H1 (cell line): ENCODE data around the gene FERMT2. TPM values are rescaled to one million over a fixed set of nuclear protein-coding genes. Genes with fewer than 3 reads are reported as not detected.

ENCODE experiments used
- CTCF ChIA-PET: fragments of 300-600 bp; sonication (Branson Sonifier 250); formaldehyde crosslinking; loops from one replicate; lab custom pipeline; 2021; ENCODE audit not compliant: partially characterized antibody; lab: Charles Lee
- POLR2A ChIA-PET: fragments of 300-600 bp; sonication (Branson Sonifier 250); formaldehyde crosslinking; loops from one replicate; lab custom pipeline; 2021; ENCODE audit warnings: inconsistent platforms; ENCODE audit not compliant: partially characterized antibody; lab: Charles Lee
- DNase-seq, 2 experiments: peaks; one replicate each; pipeline versions ENCODE4 v3.0.0 to v3.0.0-alpha.2; 2010 to 2022; ENCODE audit warnings: low spot score in 2 of 2, low read depth in 1 of 2, mixed read lengths in 1 of 2
- FAIRE-seq: peaks from 2 replicates; lab custom pipeline; 2011; peaks lifted over from hg19 to GRCh38; lab: Jason Lieb, UNC
- H2AFZ ChIP-seq: 2 replicates; pipeline ENCODE4 v1.8.1; 2012; ENCODE audit warnings: low read length, inconsistent platforms
- H2AK5ac ChIP-seq: 2 replicates; pipeline ENCODE4 v1.6.1; 2013; ENCODE audit warnings: low read depth, low read length
- H2BK120ac ChIP-seq: replicated peaks from 2 replicates; pipeline ENCODE3; 2013; ENCODE audit warnings: low read depth, low read length, inconsistent platforms
- H2BK12ac ChIP-seq: 2 replicates; pipeline ENCODE4 v1.6.1; 2013; ENCODE audit warnings: low read depth, low read length
- H2BK15ac ChIP-seq: 2 replicates; pipeline ENCODE4 v1.6.1; 2013; ENCODE audit warnings: low read length
- H2BK20ac ChIP-seq: 2 replicates; pipeline ENCODE4 v1.6.1; 2013; ENCODE audit warnings: low read length
- H2BK5ac ChIP-seq: 2 replicates; pipeline ENCODE4 v1.6.1; 2013; ENCODE audit warnings: low read depth, low read length
- H3K14ac ChIP-seq: 2 replicates; pipeline ENCODE4 v1.6.1; 2013; ENCODE audit warnings: inconsistent platforms; ENCODE audit not compliant: insufficient read length
- H3K18ac ChIP-seq: 2 replicates; pipeline ENCODE4 v1.6.1; 2013; ENCODE audit warnings: low read length; ENCODE audit errors: extremely low read depth
- H3K23ac ChIP-seq: 2 replicates; pipeline ENCODE4 v1.6.1; 2013; ENCODE audit warnings: inconsistent platforms; ENCODE audit not compliant: insufficient read length
- H3K23me2 ChIP-seq: 2 replicates; pipeline ENCODE4 v1.6.1; 2013; ENCODE audit warnings: low read depth, low read length
- H3K27ac ChIP-seq: 2 replicates; pipeline ENCODE4 v1.6.1; 2011; ENCODE audit warnings: low read depth, low read length, inconsistent platforms
- H3K27me3 ChIP-seq, 4 experiments: replicated peaks in 1 of 4; 1 replicate in 1 of 4; 2 replicates in 3 of 4; pipeline versions ENCODE4 v1.6.1 to v1.8.1; 2011 to 2013; ENCODE audit warnings: low read length in 3 of 4, mild to moderate bottlenecking in 3 of 4, inconsistent platforms in 2 of 4, mixed read lengths in 2 of 4, moderate library complexity in 1 of 4; ENCODE audit not compliant: control insufficient read depth in 3 of 4, insufficient read depth in 3 of 4; ENCODE audit errors: extremely low read depth in 1 of 4
- H3K36me3 ChIP-seq, 4 experiments: 2 replicates each; pipeline versions ENCODE4 v1.6.1 to v1.8.1; 2011 to 2013; ENCODE audit warnings: mild to moderate bottlenecking in 4 of 4, low read length in 3 of 4, moderate library complexity in 2 of 4, control low read depth in 1 of 4, inconsistent platforms in 1 of 4; ENCODE audit not compliant: insufficient read depth in 4 of 4, control insufficient read depth in 2 of 4
- H3K4ac ChIP-seq: replicated peaks from 2 replicates; pipeline ENCODE3; 2013; ENCODE audit warnings: low read length, low read depth, mixed read lengths, inconsistent platforms; ENCODE audit not compliant: insufficient read length
- H3K4me1 ChIP-seq, 4 experiments: replicated peaks in 1 of 4; 1 replicate in 1 of 4; 2 replicates in 3 of 4; pipeline versions ENCODE4 v1.6.1 to v1.8.1; 2011 to 2013; ENCODE audit warnings: low read length in 3 of 4, inconsistent platforms in 2 of 4, mixed read lengths in 1 of 4; ENCODE audit not compliant: insufficient read depth in 4 of 4, control insufficient read depth in 3 of 4
- H3K4me2 ChIP-seq, 2 experiments: 2 replicates each; pipeline versions ENCODE4 v1.6.1 to v1.8.1; 2011 to 2013; ENCODE audit warnings: low read depth in 2 of 2, low read length in 2 of 2, control low read depth in 1 of 2, inconsistent platforms in 1 of 2, mild to moderate bottlenecking in 1 of 2; ENCODE audit not compliant: insufficient read depth in 1 of 2
- H3K4me3 ChIP-seq, 4 experiments: fragments of 200-600, 300-600 bp in 1 of 4; sonication (generic), shearing (Covaris generic), sonication (Bioruptor Twin) in 1 of 4; 2 replicates each; pipeline versions ENCODE4 v1.5.1 to v1.8.1; 2011 to 2016; ENCODE audit warnings: low read length in 4 of 4, low read depth in 3 of 4, control low read depth in 2 of 4, inconsistent platforms in 2 of 4, mild to moderate bottlenecking in 2 of 4, mixed read lengths in 1 of 4, moderate library complexity in 1 of 4; ENCODE audit not compliant: insufficient read depth in 2 of 4; ENCODE audit errors: extremely low read depth in 1 of 4
- H3K56ac ChIP-seq: replicated peaks from 2 replicates; pipeline ENCODE3; 2013; ENCODE audit warnings: low read depth, mild to moderate bottlenecking, mixed read lengths, low read length, inconsistent platforms; ENCODE audit not compliant: insufficient read length
- H3K79me1 ChIP-seq: 2 replicates; pipeline ENCODE4 v1.6.1; 2013; ENCODE audit warnings: low read depth, low read length, control low read depth
- H3K79me2 ChIP-seq, 2 experiments: 2 replicates each; pipeline versions ENCODE4 v1.6.1 to v1.8.1; 2012 to 2013; ENCODE audit warnings: low read length in 2 of 2, mild to moderate bottlenecking in 2 of 2, inconsistent platforms in 1 of 2; ENCODE audit not compliant: insufficient read depth in 2 of 2, control insufficient read depth in 1 of 2
- H3K9ac ChIP-seq, 4 experiments: replicated peaks in 1 of 4; 1 replicate in 1 of 4; 2 replicates in 3 of 4; pipeline versions ENCODE4 v1.6.1 to v1.8.1; 2011 to 2013; ENCODE audit warnings: low read depth in 3 of 4, low read length in 3 of 4, control low read depth in 2 of 4, mild to moderate bottlenecking in 2 of 4, moderate library complexity in 2 of 4, inconsistent platforms in 1 of 4; ENCODE audit errors: extremely low read depth in 1 of 4
- H3K9me3 ChIP-seq, 2 experiments: 2 replicates each; pipeline versions ENCODE4 v1.6.1 to v1.8.1; 2012 to 2013; ENCODE audit warnings: mild to moderate bottlenecking in 2 of 2, moderate library complexity in 2 of 2, control low read depth in 1 of 2, inconsistent platforms in 1 of 2, low read depth in 1 of 2, low read length in 1 of 2, mixed read lengths in 1 of 2; ENCODE audit not compliant: insufficient read depth in 2 of 2
- H4K20me1 ChIP-seq, 2 experiments: replicated peaks in 1 of 2; 2 replicates each; pipeline versions ENCODE3 to v1.8.1; 2011 to 2013; ENCODE audit warnings: inconsistent platforms in 2 of 2, low read length in 2 of 2, mild to moderate bottlenecking in 1 of 2; ENCODE audit not compliant: insufficient read depth in 2 of 2, control insufficient read depth in 1 of 2
- H4K5ac ChIP-seq: 2 replicates; pipeline ENCODE4 v1.6.1; 2013; ENCODE audit warnings: low read length, low read depth, mixed read lengths, inconsistent platforms; ENCODE audit not compliant: insufficient read length
- H4K8ac ChIP-seq: 2 replicates; pipeline ENCODE4 v1.8.0; 2013; ENCODE audit warnings: mild to moderate bottlenecking, moderate library complexity, low read length, inconsistent platforms; ENCODE audit not compliant: insufficient read depth; ENCODE audit errors: extremely low read depth
- H4K91ac ChIP-seq: replicated peaks from 2 replicates; pipeline ENCODE3; 2013; ENCODE audit warnings: low read length, mixed read lengths, inconsistent platforms; ENCODE audit not compliant: insufficient read length
- BRCA1 ChIP-seq: IDR thresholded peaks from 2 replicates; pipeline ENCODE4 v1.6.1; 2012; ENCODE audit warnings: low read depth, low read length, improper control_type of control experiment
- E2F6 ChIP-seq: IDR thresholded peaks from 2 replicates; pipeline ENCODE4 v1.6.1; 2012; ENCODE audit warnings: inconsistent platforms
- GTF2F1 ChIP-seq: IDR thresholded peaks from 2 replicates; pipeline ENCODE4 v1.6.1; 2012; ENCODE audit warnings: low read depth, low read length, improper control_type of control experiment, borderline replicate concordance
- NANOG ChIP-seq: IDR thresholded peaks from 2 replicates; pipeline ENCODE4 v1.6.1; 2011; ENCODE audit warnings: low read length, low read depth, mild to moderate bottlenecking, inconsistent platforms; ENCODE audit not compliant: insufficient read depth, poor library complexity, severe bottlenecking
- SIX5 ChIP-seq: IDR thresholded peaks from 2 replicates; pipeline ENCODE4 v1.6.1; 2011; ENCODE audit warnings: mild to moderate bottlenecking, low read depth, low read length
- WGBS, 2 experiments: shearing (Covaris generic) in 1 of 2; methylation state at CpG; one replicate each; pipeline versions ENCODE4 v1.1.6 to v1.1.7; 2013 to 2015; ENCODE audit warnings: low lambda C conversion rate in 2 of 2, mixed read lengths in 2 of 2, inconsistent platforms in 1 of 2, low coverage in 1 of 2, missing lambda C conversion rate in 1 of 2; ENCODE audit not compliant: insufficient replicate concordance in 2 of 2, insufficient coverage in 1 of 2, insufficient read length in 1 of 2; ENCODE audit errors: extremely low coverage in 1 of 2, missing lambda C conversion rate in 1 of 2; 5-methylcytosine and 5-hydroxymethylcytosine counted together
- polyA plus RNA-seq, 7 experiments: library from polyadenylated mRNA; depleted of rRNA in 3 of 7; stranded (reverse) in 5 of 7; unstranded in 2 of 7; fragments of >200 nt in 5 of 7; fragments of 200-250 nt in 2 of 7; gene quantifications; 1 replicate in 5 of 7; 2 replicates in 1 of 7; 4 replicates in 1 of 7; pipeline versions ENCODE4 v1.2.1 to v1.2.3, GENCODE V29; 2011 to 2013; ENCODE audit warnings: missing spikeins in 2 of 7, mixed read lengths in 2 of 7
- total RNA-seq: library from RNA; stranded (reverse); fragmentation: NEBNext Ultra II Directional; extraction: Animal tissue kit (Norgen Biotek cat#: 25700); gene quantifications from 2 replicates; pipeline ENCODE4 v1.2.1, GENCODE V29; 2021

FERMT2 gene
- total and polyA plus RNA-seq, 2 of the 8 experiments (the other 6 are each of a cell fraction or from before 2014, with no cell fraction given) = 53.3 to 142 TPM

- no peak overlapping the region for H3K4ac ChIP-seq
- no peak overlapping the region for H3K23ac ChIP-seq
- no peaks in the 10 kb centered on the region for H3K9me3 ChIP-seq
- peak overlapping the region; percentile 71; the same call in 1 of the 2 replicates for H4K8ac ChIP-seq
- H3K9ac ChIP-seq = no peak overlapping the region
- 88% methylated on average over 3 of the region's 3 CpGs; no CpG with 5 or more reads in 1 of the 2 experiments for WGBS, 2 experiments
- H3K18ac ChIP-seq = no peak overlapping the region
- no peak overlapping the region for H2BK5ac ChIP-seq
- peaks cover 0 to 62% of the 10 kb centered on the region in 2 experiments; a peak in 2 of 4 replicates for H3K79me2 ChIP-seq
- H2BK120ac ChIP-seq = no peak overlapping the region
- CTCF ChIA-PET = interaction anchor here (1.1 to 1.2 kb wide), 2 partner anchors 84 to 92 kb away, joined by 3 read pairs; no protein-coding TSS in a partner anchor
- TF ChIP-seq E2F6 (no peak), NANOG (no peak), GTF2F1 (no peak), SIX5 (no peak), BRCA1 (no peak)
- TF ChIP-seq, all 59 proteins: peak for 0
- POLR2A ChIA-PET = interaction anchor here (0.6 to 1.2 kb wide), 4 partner anchors 30 to 55 kb away, joined by 3 to 4 read pairs (median 3); no protein-coding TSS in a partner anchor
- H4K20me1 ChIP-seq = peaks cover 0 to 2% of the 10 kb centered on the region in 2 experiments
- H2BK15ac ChIP-seq = no peak overlapping the region
- H3K4me3 ChIP-seq = no peak overlapping the region
- H3K56ac ChIP-seq = no peak overlapping the region
- FAIRE-seq = no peak
- H3K27ac ChIP-seq = no peak overlapping the region
- no peak overlapping the region for H4K5ac ChIP-seq
- no peak for DNase-seq
- H2AFZ ChIP-seq = no peak overlapping the region
- no peak overlapping the region for H2BK20ac ChIP-seq
- H3K4me2 ChIP-seq = no peak overlapping the region
- H3K79me1 ChIP-seq = peaks cover 5% of the 10 kb centered on the region
- H3K14ac ChIP-seq = no peak overlapping the region
- no peak overlapping the region for H2BK12ac ChIP-seq
- no peaks in the 10 kb centered on the region; the same call in 1 of the 2 replicates for H3K23me2 ChIP-seq
- no peak overlapping the region for H2AK5ac ChIP-seq
- H3K4me1 ChIP-seq = peaks cover 0 to 4% (median 2%) of the 10 kb centered on the region in 4 experiments; a peak in 3 of 7 replicates
- no peaks in the 10 kb centered on the region for H3K27me3 ChIP-seq
- no peak overlapping the region for H4K91ac ChIP-seq
- H3K36me3 ChIP-seq = peaks cover 0 to 12% (median 0%) of the 10 kb centered on the region in 4 experiments; a peak in 2 of 8 replicates
Observed at GRCh38 chr14:52906141-52906601, 44.7 kb downstream of the FERMT2 start.
